ENCODE measurements around the gene LRRC4C. TPM values are rescaled to one million over a fixed set of nuclear protein-coding genes. Genes with fewer than 3 reads are reported as not detected.

LRRC4C gene
- total RNA-seq, 2 donors from 2014 or later, result 2.7 to 2.8 TPM

DNA sequence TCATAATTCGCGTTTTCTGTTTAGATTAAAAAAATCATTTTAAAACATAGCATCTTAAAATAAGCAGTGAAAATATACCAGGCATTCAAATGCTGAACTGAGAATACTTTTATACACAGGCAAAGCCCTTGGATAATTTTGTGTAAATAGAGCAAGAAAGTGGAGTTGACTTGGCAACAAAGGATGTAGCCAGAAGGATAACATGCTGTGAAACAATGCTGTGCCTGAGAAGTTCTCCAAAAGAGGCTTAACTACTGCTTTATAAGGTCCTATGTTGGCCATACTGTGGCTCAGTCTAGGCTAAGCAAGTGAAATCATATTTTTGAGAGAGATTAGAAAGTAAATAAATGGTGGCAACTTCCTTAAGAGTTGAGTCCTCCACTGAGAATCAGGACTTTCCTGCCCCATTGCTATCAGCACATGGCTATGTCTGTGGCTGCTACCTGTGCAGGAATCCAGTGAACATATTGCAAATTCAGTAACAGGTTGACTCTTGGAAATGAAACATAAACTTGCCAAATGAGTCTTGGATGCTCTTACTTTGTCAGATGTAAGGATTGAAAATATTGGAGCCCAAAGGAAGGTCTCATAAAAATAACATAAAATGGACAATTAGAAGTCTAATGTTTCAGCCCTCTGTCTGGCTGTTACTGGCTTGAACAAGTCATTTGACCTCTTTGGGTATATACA is 448.9 kb downstream of the LRRC4C start:
- DNase-seq (ENCODE audit: low spot score), result no peak
- TF ChIP-seq, protein P1, sequence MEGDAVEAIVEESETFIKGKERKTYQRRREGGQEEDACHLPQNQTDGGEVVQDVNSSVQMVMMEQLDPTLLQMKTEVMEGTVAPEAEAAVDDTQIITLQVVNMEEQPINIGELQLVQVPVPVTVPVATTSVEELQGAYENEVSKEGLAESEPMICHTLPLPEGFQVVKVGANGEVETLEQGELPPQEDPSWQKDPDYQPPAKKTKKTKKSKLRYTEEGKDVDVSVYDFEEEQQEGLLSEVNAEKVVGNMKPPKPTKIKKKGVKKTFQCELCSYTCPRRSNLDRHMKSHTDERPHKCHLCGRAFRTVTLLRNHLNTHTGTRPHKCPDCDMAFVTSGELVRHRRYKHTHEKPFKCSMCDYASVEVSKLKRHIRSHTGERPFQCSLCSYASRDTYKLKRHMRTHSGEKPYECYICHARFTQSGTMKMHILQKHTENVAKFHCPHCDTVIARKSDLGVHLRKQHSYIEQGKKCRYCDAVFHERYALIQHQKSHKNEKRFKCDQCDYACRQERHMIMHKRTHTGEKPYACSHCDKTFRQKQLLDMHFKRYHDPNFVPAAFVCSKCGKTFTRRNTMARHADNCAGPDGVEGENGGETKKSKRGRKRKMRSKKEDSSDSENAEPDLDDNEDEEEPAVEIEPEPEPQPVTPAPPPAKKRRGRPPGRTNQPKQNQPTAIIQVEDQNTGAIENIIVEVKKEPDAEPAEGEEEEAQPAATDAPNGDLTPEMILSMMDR (IDR thresholded peaks at IDR 0.05), result no peak
- no peak overlapping the region for H3K4me3 ChIP-seq

DNA sequence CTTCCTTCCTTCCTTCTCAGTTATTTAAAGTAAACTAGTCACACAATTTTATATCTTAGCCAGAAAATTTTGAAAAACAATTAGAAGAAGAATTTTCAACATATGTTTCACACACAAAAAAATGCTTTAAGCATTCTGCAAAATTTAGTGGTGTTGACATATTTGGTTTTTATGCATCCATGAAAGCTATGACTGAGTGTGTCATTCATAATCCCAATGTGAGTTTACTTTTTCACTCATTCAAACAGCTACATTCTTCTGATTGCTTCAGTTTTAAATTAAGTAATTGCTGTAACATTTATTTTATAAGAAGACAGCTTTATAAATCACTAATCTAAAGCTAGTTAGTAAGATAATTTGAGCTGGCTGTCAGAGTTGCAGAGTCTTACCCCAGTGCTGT is 453.5 kb downstream of the LRRC4C start:
- no peaks in the 10 kb centered on the region for H3K36me3 ChIP-seq
- H3K4me1 ChIP-seq, result no peaks in the 10 kb centered on the region
- no peaks in the 10 kb centered on the region for H3K9me3 ChIP-seq
- no peak for DNase-seq (ENCODE audit: low spot score)
- TF ChIP-seq, protein P1 (IDR thresholded peaks at IDR 0.05), result no peak
- H3K27ac ChIP-seq, result no peak overlapping the region
- no peaks in the 10 kb centered on the region for H3K27me3 ChIP-seq
- no peak overlapping the region for H3K4me3 ChIP-seq

More for the DNA sequence above, 448.9 kb downstream of the LRRC4C start:
- Histone ChIP-seq H3K27ac (no peak overlapping the region), H3K36me3 (no peaks in the 10 kb centered on the region), H3K27me3 (no peaks in the 10 kb centered on the region), H3K4me1 (no peaks in the 10 kb centered on the region), H3K9me3 (no peaks in the 10 kb centered on the region)

DNA sequence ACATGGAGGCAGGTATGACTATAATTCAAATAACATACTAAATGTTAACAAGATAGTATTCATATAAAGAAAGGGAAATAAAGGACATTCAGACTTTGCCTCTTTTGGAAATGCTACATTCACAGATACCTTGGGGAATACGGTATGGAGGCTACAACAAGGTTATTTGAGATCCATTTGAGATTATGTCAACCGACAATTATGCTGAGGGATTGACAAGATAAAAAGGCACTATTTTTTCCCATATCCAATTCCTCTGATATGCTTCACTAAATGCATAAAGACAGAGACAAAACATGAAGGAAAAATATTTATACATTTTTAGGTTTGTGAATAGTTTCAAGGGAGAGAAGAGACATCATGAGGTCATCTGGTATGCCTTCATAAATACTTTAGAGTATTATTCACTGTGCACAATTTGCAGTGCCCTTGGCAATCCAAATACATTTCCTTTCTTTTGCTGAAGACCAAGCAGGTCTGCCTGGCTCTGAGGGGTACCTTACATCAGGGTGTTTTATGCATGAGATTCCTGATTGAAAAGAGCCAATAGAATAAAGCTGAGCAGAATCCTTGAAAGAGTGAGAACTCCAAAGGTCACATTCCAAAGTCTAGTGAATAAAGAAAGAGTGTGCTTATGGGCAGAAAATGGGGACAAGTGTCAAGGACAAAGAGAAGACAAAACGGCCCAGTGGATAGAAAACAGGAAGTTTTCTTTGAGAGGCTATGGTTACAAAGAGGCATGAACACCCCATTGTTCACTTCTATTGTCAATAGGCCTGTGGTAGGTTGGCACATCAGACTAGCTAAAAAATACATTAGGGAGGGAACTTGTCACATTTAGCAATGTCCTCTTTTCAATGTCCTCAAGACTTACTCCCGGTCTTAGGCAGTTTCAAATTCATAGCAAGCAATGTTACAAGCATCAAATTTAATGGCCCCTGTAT is 455.8 kb downstream of the LRRC4C start:
- no peak for DNase-seq (ENCODE audit: low spot score)
- Histone ChIP-seq H3K27ac (no peak overlapping the region), H3K4me1 (no peaks in the 10 kb centered on the region), H3K27me3 (no peaks in the 10 kb centered on the region), H3K4me3 (no peak overlapping the region), H3K9me3 (no peaks in the 10 kb centered on the region), H3K36me3 (no peaks in the 10 kb centered on the region)
- TF ChIP-seq, protein P1 (IDR thresholded peaks at IDR 0.05), result no peak

DNA sequence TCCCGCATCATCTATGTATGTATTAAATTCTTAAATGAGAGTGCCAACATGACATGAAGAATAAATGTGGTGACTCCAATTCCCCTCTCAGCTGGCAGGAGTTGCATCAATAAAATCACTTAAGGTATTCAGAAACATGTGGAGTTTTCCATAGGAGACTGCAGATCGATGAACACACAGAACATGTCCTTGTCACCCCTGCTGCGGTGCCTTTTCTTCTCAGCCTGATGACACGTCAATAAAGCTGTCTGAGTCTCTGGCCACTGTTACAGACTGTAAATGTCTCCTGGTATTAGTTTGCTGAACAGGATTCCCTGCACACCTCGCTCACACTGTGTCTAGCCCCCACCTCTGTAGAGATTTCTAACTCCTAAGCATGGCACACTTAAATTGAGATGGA is 460.5 kb downstream of the LRRC4C start:
- no peak for DNase-seq (ENCODE audit: low spot score)
- Histone ChIP-seq H3K9me3 (no peaks in the 10 kb centered on the region), H3K4me1 (no peaks in the 10 kb centered on the region), H3K36me3 (no peaks in the 10 kb centered on the region), H3K27me3 (no peaks in the 10 kb centered on the region), H3K27ac (no peak overlapping the region), H3K4me3 (no peak overlapping the region)
- TF ChIP-seq, protein P1 (IDR thresholded peaks at IDR 0.05), result no peak

DNA sequence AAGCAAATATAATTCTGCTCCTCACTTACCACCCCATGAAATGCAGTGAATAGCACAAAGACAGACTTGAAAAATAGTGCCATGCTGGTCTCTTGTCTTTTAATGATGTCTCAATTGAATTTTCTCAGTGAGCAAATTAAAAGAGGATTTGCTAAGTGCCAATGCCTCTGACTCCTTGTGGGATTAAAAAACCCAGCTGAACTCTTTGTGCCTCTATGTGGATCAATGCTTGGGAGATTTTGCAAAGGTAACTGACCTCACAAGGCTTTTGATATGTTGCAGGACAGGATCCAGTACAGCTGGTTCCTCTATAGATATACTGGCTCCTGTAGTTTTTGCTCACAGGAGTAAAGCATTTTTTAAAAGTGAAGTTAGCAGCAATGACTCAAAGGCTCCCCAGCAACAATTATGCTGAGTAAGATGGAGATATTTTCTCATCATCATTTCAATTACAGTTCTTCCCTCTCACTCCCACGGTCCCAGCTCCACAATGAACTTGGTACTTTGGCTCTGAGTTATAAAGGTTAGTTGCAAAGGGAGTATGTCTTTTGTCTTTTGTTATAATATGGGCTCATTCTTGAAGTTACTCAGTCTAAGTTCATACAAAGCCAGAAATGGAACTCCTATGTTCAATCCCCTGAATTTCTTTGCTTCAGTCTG is 471.5 kb downstream of the LRRC4C start:
- H3K4me3 ChIP-seq, result no peak overlapping the region
- H3K27me3 ChIP-seq, result no peaks in the 10 kb centered on the region
- H3K4me1 ChIP-seq, result no peaks in the 10 kb centered on the region
- DNase-seq (ENCODE audit: low spot score), result no peak
- H3K9me3 ChIP-seq, result no peaks in the 10 kb centered on the region
- H3K27ac ChIP-seq, result no peak overlapping the region
- TF ChIP-seq, protein P1 (IDR thresholded peaks at IDR 0.05), result no peak
- H3K36me3 ChIP-seq, result no peaks in the 10 kb centered on the region

Data from right atrium auricular region (tissue), 2 donors.